ENCODE results near the gene PIH1D1.

PIH1D1 gene

DNA sequence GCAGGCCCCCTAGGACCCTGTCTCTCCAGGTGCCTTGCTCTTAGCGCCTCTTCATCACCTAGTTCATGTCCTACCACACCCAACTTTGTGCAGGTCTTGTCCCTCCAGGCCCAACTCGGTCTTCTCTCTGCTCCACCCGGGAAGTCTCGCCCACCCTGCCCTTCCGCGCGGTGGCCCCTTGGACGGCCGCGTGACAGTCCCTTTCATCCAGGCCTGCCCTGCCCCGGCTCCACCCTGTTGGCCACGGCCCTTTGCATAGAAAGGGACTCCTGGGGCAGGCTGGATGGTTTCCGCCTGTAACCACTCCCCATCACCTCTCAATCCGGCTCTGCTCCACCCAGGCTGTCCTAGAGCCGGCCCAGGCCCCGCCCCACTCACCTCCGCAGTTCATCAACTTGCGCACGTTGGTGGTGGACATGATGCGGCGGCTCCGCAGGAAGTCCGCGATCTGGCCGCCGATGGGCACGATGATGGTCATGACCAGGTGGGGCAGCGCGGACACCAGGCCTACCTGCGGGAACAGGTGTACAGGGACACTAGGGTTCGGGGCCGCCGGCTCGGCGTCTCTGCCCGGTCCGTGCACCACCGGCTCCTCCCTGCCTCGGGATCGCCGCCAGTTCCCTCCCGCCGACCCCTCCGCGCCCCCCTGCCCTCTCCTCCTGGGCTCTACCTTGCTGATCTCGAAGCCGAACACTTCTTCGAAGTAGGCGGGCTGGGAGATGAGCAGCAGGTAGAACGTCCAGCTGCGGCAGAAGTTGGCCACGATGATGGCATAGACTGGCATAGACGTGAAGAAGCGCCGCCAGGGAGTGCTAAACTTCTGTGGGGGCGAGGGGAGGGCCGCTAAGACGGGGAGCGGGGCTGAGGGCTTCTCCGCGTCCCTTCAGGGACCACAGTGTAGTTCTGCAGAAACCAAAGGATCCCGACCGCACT is 19.2 kb downstream of the PIH1D1 start:
- no peak for DNase-seq

DNA sequence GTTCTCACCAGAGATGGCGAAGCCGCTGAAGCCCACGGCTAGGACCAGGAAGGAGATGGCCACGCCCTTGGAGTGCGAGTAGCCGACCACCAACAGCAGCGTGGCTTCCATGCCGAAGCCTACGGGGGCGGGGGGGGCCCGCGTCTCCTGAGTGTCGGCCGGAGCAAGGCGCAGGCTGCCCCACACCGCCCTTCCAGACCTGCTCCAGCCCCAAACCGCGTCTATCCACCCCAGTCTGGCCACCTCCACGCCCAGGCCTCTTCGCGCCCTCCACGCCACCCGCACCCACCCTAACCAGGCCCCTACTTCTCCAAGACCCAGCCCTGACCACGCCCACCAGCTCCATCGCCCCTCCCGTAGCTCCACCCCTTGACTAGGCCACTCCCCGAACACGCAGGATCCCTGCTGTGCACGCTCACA is 20.3 kb downstream of the PIH1D1 start:
- no peak for DNase-seq

DNA sequence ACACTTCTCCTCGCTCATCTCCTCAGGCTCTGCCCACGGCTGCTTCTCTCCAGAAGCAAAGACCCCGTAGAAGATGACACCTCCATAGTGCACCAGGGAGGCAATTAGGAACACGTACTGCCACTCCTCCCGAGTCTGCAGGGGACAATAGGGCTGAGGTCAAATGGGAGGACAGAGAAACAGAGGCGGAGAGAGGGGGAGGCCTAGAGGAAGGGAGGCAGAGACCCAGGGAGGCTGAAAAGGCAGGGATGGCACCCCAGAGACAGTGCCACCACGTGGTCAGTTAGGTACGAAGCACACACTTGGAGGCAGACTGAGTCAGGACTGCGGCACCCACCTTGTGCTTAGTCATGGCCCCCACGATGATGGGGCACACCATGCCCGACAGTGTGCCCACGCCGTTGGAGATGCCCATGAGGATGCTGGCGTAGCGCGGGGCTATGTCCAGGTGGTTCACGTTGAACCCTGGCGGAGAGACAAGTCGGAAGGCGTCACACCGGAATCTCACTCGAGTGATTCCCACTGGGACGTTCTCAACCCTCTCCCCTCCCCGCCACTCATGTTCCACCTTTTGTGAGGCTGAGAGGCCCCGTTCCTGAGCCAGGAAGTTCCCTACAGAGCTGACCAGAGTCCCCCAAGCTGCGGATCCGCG is 20.8 kb downstream of the PIH1D1 start:
- no peak for DNase-seq

DNA sequence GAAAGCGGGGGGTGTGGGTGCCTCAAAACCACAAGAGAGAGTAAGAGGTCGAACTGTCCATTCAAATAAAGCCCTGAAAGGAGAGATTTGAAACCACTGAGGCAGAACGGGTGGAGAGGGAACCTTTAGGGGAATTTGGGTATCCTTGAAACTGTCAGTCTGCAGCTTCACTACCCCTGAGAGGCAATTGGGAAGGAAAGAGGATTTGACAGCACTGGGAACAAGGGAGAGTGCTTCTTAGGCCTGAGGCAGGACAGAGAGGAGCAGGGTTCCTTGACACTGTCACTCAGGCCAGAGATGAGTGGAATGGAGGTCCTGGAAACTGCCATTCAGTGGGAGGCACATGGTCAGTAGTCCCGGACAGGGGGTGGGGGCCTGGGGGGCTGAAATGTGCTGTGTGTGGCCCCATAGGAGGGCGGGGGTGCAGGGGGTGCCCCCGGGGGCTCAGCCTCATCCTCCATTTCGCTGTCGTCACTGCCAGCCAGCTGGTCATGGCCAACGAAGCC is 21.4 kb downstream of the PIH1D1 start:
- no peak for DNase-seq

DNA sequence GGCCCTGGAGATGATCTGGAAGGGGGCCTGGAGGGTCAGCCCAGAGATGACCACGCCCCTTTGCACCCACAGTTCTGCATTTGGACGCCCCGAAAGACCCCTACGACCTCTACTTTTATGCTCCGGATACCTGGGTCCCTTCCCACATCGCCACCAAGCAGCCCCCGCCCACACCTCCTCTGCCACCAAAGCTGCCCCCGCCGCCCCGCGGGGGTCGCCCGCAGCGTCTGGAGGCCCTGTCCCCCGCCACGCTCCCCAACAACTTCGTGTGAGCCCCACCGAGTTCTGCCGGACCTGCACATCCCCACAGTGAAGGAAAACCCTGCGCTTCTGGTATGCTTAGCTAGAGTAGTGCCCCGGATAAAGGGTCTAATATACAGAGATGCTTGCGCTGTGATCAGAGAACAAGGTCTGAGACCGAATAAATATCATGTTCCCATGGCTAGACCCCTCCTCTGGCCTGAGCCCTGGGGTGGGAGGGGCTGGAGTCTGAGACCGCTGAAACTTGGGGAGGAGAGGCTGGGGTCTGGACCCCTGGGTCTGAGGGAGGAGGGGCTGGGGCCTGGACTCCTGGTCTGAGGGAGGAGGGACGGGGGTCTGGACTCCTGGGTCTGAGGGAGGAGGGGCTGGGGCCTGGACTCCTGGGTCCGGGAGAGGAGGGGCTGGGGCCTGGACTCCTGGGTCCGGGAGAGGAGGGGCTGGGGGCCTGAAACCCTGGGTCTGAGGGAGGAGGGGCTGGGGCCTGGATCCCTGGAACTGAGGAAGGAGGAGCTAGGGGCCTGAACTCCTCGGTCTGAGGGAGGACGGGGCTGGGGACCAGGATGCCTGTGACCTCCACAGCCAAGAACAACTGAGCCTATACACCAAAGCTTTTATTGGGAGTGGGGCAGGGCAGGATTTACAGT is 22.8 kb downstream of the PIH1D1 start:
- no peak for DNase-seq

DNA sequence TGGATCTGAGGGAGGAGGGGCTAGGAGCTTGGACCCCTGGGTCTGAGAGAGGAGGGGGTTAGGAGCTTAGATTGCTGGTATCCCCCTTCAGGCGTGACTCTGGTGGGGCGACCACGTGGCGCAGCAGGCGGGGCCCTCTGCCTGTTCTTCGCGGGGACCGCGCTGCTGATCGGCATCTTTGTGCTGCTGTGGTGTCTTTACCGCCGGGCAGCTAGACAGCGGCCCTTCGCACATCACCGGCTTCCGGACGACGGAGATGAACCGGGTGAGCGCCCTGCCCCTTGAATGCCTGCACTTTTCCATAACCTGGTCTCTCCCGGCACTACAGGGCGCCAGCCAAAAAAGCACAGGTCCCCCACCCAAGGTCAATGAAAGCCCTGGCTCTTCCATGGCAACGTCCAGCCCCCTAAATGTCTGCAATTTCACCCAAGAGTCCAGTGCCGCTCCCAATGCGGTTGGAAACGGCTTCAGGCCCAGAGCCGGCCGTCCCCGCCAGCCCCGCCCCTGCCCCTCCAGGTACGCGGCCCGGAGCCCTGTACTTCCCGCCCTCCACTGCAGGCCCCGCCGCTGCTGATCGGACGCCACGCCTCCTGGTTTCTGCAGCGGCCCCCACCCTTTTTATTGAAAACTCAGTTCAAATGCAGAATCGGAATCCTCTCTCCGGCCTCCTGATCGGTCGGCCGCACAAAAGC is 23.6 kb downstream of the PIH1D1 start:
- DNase-seq: no peak

DNA sequence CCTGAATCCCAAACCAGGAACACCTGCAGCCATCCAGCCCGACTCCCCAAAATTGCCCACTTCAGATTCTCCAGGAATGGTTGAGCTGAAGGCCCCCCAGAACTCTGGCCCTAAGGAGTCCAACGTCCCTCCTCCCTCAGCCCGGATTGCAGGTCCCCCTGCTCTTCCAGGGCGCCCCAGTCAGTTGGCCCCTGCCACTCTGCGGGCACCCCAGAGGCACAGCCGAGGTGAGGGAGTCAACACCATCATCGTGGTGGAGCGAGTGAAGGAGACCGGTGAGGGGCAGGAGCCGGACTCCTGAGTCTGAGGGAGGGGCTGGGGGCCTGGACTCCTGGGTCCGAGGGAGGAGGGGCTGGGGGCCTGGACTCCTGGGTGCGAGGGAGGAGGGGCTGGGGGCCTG is 24.3 kb downstream of the PIH1D1 start:
- DNase-seq: no peak

DNA sequence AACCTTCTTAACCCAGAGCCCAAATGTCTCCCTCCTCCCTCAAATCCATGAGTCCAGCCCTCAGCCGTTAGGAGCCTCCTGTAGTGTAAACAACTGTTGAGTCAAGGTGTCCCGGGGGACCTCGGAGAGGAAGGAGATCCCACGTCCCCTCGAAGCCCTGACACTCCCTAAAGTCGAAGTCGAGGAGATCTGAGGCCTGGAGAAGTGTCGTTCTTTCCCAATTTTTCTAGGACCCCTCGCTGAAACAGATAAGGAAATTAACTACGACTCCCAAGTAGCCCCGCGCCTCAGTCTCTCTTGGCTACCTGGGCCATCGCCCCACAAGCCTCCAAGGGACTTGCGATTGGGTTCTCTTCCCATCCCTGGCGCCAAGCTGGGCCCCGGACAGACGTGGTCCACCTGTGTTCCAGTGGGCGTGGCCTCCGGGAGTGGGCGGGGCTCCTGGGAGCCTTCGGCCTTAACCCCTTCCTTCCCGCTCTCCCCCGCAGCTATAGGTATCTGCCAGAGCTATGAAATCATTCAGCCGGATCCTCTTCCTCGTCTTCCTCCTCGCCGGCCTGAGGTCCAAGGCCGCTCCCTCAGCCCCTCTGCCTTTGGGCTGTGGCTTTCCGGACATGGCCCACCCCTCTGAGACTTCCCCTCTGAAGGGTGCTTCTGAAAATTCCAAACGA is 25.6 kb downstream of the PIH1D1 start:
- DNase-seq: no peak

DNA sequence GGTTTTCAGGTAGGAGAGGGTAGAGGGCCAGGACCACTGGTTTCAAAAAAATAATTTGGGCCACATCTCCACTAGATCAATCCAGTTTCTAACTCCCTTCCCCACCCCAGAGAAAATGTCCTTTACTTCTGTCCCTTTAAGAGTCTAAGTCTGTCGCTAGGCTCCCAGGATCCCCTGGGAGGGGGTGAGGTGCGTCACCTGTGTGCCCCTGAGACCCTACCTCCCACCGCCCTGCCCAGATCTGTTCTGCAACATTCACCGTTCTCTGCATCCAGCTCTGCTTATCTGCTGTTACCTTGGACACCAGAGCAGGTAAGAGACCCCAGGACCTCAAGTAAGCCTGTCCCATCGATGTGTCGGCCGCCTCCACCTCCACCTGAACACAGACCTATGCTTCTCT is 26.4 kb downstream of the PIH1D1 start, which contains the start of gene GFY:
GFY (plus strand) TSS at position 211 of the 400 bp plus-strand sequence. CDS start 1,043 bp downstream, outside the sequence.
- DNase-seq: no peak

DNA sequence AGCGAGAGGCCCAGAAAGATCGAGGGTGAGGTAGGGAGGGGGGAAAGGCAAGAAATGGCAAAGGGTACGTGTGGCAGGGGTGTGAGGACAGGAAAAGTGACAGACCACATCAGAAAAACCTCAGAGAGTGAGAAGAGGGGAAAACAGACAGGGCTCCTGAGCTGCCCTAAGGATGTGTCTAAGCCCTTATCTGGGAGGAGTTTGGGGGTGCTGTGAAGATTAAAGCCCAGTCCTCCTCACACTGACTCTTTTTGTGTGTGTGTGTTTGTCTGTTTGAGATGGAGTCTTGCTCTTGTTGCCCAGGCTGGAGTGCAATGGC is 27.7 kb downstream of the PIH1D1 start:
- DNase-seq: peak; percentile 48

DNA sequence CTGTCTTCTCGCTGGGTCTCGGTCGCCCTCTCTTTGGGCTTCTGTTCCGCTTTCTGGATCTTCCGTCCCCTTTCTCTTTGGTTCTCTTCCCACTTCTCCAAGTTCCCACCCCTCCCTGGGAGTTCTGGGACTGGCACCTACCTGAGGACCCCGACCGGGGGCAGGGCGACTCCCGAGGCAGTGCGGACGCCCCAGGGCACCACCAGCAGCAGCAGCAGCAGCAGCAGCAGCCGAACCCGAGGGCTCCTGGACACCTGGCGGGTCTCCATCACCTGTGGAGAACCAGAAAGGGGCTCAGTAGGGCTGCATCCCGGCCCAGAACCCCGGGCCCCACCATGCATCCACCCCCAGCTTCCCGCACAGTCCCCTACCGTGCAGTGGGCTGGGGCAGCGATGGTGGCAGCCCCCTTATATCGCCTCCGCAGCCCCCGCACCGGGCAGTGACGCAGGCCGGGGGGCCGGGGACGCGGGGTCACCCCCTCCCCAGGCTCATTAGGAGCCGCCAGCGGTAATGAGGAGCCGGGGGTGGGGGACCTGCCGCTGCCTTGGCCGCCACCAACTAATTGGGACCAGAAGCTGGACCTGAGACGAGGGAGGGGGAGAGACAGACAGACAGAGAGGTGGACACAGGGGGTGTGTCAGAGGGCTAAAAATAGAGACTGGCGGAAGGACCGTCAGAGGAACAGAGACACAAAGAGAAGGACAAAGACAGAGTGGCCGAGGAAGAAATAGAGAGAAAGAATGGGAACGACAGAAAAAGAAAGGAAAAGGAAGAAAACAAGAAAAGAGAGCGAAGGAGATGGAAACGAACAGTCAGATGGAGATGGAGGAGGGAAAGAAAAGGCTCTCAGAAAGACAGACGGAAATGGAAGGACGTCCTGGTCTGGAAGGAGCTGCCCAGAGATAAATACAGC is 28.3 kb downstream of the PIH1D1 start, which contains the start of gene PTH2:
PTH2 (minus strand) TSS at position 371 of the 914 bp plus-strand sequence; CDS start at position 269, 102 bp downstream.
- DNase-seq: no peak

DNA sequence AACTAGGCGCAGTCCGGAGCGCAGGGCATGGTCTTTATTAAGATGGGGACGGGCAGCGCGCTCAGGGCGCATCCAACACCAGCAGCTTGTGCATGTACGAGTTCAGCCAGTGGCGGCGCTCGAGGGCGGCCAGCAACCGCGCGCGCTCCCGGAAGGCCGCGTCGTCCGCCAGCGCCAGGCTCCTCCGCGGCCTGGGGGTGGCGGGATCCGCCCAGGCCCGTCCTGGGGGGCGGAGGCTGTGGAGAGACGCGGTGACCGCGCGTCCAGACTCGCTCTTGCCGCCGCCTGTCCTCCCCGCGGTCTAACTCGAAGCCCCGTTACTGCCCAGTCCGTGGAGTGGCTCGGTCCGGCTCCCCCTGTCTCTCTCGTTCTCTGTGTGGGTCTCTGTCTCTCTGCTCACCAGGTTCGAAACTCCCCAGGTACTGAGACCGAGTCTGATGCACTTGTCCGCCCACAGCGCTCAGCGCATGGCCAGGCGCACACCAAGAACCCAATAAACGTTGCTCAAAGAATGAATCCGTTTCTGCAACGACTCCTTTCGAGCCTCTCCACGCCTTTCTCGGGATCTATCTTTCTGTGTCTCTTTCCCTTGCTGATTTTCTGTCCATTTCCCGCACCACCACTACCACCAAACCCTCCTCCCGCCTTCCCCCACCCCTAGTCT is 29.1 kb downstream of the PIH1D1 start:
- DNase-seq: no peak

DNA sequence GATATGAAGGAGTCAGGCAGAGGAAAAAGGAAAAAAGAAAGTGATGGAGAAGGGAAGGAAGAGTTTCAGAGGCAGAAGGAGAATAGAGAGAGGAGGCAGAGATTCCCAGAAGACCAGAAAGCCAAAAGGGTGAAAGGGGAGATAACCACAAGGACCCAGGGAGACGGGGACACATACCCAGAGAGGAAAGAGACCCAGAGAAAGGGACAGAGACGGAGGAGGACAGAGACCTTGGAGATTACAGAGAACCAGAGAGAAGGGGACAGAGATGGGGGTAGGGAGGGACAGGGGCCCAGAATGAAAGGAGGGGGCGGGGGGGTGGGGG is 29.8 kb downstream of the PIH1D1 start:
- DNase-seq: no peak

DNA sequence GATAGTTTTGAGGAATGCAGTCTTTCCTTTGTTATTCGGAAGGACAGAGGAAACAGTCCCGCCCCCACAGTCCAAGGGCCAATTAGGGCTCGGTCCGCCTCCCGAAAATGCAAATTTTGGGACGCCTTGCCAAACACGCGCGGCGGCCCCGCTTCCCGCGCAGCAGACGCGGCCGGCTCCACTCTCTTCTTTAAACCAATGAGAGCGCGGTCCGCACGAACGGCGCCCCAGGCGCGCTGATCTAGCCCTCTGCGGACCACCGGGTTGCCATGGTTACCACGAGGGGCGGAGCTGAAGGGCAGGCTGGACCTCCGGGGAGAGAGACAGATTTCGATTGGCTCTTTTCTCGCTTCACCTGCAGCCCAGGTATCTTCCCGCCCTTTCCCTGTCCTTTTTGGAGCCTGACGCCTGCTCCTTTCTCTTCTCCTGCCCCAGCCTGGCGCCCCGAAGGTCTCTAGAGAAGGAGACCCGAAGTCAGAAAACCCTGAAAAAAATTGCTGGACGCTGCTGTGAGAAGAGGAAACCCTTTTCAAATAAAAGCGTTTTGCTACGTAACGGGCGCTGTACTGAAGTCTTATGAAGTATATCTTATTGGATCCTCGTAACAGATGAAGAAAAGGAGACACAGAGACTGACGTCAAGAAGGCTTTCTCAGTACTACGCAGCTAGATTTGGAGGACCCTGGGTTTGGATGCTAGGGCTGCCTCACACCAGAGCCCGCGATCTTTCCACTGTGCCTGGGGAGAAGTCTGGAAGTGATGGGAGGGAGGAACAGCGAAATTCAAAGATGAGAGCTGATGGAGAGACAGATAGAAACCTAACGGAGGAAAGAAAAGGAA is 30.4 kb downstream of the PIH1D1 start:
- no peak for DNase-seq

DNA sequence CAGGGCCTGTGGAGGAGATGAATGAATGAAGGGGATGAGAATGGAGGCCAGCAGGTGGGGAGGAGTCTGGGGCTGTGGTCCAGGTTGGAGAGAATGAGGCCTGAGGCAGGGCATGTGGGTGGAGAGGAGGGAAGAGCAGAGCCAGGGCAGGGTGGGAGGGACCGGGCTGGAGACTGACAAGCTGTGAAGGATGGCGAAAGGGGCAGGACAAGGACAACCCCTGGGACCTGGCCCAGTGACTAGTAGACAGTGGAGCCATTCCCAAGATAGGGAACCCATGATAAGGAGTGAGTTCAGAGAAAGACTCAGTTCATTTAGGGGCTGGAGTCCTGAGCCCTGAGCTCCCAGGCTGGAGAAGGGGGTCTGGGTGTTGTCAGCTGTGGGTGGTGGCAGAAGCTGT is 31.4 kb downstream of the PIH1D1 start:
- DNase-seq: no peak

DNA sequence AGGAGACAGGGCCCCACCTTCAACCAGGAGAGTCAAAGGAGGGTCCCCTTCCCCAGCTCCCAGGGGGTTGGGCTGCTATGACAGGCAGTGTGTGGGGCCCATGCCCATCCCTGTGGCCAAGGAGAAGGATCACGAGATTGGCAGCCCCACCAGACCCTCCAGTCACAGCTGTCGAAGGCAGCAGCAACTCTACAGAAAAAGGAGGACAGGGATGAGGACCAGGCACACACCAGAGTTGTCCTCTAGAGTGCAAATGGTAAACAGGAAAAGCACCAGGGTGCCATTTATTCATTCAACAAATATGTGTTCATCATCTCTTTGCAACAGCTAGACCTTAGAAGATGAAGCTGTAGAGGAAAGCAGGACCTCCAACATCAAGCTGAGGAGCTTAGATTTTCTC is 32.4 kb downstream of the PIH1D1 start:
- no peak for DNase-seq

DNA sequence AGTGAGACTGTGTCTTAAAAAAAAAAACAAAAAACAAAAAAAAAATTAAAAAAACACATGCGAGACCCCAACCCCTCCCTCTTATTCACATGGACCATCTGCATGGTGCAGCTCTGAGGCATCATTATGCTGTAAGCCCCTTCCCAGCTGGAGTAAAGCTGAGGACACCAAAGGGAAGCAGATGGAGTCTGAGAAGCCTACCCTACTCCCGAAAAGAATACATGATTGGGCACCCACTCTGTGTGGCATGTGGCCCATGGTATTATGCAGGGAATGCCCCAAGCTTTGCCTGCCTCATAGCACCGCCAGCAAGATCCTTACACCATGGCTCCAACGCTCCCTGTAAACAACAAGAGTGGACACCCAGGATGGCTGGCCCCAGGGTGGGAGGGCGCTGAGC is 33.1 kb downstream of the PIH1D1 start:
- no peak for DNase-seq

DNA sequence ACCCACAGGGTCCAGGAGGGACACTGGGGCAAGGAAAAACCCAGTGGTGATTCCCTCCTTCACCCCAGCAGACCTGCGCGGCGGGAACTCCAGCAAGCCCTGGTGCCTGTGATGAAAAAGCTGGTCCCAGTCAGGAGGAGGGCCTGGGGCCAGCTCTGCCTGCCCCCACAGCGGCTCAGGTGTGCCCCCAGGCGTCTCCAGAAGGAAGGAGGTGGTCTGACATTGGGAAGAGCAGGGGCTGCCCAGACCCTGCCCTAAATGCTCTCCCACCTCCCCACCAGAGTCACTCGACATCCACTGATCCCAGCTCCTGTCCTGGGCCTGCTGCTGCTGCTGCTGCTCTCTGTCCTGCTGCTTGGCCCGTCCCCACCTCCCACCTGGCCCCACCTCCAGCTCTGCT is 34.5 kb downstream of the PIH1D1 start:
- no peak for DNase-seq

DNA sequence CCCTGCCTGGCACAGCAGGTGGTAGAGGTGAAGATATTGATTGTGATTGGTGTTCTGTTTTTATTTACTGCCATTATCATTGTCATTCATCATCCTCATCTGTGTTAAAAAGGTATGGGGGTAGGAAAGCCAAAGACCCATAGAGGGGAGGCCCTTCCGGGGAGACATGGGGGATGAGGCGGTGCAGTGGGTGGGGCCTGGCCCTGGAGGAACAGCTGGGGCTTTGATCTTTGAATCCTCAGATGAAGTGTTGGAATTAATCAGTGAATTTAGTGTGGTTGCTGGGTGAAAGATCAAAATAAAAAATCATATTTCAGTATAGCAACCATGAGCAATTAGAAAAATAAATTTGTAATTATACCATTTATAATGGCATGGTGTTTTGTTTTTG is 35.8 kb downstream of the PIH1D1 start:
- no peak for DNase-seq
